Stimulated activated CD4-positive, alpha-beta T cell treated with anti-CD3 and anti-CD28 coated beads, Interleukin-4, amount 100 ng/mL, for 24 hours (primary cell): ENCODE measurements around the gene PLPPR5.
"Not testable (repeated sequence)": the region's sequence is repeated elsewhere in the genome, so short reads cannot be mapped to it uniquely, and the experiment has no call there.

Experiments used
- DNase-seq: peaks from one replicate; pipeline ENCODE4 v3.0.0-alpha.2; 2020

Gene PLPPR5

DNA sequence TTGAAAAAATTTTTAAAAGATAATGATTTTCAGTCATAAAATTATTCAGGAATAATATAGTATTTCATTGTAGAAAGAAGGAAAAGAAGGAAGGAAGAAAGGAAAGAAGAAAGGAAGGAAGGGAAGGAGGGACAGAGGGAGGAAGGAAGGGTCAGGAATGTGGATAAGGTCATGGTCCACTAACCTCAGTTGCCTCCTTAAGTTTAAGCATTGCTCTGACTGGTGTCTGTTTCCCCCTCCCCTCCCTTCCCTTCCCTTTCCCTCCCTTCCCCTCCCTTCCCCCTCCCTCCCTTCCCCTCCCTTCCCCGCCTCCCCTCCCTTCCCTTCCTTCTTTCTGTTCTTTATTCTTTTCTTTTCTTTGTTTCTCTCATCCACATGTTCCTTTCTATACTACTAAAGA lies 95.7 kb downstream of the PLPPR5 start:
- DNase-seq, result no peak

DNA sequence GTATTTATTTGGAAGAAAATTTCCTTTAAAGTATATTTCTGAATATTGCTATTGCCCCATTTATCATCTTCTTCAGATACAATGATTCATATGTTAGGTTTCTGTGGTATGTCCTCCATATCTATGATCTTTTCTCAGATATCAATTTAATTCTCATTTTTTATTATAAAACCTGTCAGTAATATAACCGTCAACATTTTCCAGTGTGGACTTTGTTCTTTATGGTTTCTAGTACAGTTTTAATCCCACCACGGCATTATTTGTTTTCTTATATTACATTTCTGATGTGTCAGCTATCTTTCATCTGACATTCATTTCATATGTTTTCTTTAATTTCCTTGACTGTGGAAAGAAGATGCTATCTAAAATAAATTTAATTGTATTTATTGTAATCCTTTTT lies 97.9 kb downstream of the PLPPR5 start:
- DNase-seq, result no peak

GRCh38 chr1:98906361-98906760 lies 98.3 kb downstream of the PLPPR5 start:
- DNase-seq, result no peak

- no peak for DNase-seq
Measured at GRCh38 chr1:98904684-98905083, 100.0 kb downstream of the PLPPR5 start.

- DNase-seq, result no peak
Measured at GRCh38 chr1:98903726-98904125, 100.9 kb downstream of the PLPPR5 start.

DNA sequence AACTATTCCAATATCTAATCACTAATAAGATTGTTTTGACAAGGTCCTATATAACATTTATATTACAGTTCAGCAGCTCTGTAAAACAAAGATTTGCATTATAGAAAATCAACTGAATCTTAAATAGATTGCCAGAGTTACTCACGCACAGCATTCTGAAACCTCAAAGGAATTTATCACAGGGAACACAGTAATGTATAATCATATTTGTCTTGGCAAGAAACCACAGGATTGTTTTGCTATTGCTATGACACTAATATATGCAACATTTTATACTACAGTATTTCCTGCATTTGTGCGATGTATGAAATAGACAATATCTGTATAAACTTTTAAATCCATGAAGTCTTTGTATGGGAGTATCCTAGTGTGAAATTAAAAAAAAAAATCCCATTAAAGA lies 101.4 kb downstream of the PLPPR5 start:
- no peak for DNase-seq

- DNase-seq, result no peak
Measured at GRCh38 chr1:98898940-98899339, 105.7 kb downstream of the PLPPR5 start.

DNA sequence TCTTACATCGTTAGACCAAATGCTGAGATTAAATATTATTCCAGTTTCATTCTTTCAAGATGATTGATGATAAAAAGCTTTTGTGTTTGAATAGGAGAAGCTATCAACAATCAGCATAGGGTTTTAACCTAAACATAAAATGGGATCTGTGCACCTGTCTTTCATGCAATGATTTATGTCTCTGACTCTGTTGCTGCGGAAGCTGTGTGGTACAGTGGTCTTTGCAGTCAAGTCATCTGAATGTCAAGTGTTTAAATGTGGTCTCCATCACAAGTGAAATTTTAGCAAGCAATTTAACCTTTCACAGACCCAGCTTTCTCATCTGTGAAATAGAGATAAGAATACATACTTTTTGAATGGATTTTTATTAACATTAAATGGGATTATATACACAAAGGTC lies 107.2 kb downstream of the PLPPR5 start:
- DNase-seq, result no peak

DNA sequence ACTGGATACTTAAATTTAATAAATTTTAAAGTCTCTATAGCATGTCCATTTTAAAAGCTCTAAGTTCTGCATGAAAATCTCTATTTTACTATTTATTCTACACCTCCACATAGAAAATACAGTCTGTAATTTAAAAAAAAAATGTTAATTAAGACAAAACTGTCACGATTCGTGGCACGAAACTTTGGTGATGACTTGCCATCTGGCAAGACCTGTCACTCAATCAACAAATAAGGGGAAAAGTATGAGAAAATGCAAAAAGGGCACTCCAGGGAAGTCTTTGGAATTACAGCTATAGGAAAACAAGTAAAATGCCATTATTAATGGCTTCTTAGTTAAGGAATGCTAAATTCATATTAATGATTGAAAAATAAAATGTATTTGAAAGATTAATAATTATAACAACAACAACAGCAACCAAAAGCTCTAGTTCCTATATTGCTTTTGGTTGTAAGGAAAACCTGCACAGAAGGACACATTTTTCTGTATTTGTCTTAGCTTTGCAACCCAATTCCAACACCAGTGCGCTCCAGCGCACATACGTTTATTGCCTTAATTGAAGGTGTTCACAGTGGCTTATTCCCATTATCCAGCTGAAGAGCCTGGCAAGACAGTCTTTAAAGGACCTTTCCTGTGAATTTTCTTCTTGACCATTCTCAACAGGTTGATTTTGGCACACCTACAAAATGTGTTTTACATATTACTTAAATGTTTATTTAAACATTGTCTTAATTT lies 107.8 kb downstream of the PLPPR5 start:
- no peak for DNase-seq

GRCh38 chr1:98893371-98893770 lies 111.3 kb downstream of the PLPPR5 start:
- DNase-seq, result no peak

- no peak for DNase-seq
Measured at GRCh38 chr1:98888869-98889268, 115.8 kb downstream of the PLPPR5 start.

DNA sequence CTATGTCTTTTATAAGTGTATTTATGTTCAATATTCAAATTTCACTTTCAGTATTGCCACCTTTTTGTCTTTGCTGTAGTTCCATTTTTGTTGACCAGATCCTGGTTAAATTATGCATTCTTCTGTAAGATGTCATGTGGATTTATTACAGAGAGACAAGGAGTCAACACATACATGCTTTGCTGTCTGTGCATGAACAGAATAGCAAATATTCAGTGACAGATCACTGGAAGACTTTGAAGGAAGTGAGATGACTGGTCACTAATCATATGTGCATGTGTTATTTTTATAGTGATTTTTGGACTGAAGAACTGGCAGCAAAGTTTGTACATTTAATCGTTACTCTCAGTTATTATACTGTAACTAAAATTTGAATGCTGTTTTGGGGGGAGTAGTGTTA lies 117.2 kb downstream of the PLPPR5 start:
- DNase-seq, result no peak

DNA sequence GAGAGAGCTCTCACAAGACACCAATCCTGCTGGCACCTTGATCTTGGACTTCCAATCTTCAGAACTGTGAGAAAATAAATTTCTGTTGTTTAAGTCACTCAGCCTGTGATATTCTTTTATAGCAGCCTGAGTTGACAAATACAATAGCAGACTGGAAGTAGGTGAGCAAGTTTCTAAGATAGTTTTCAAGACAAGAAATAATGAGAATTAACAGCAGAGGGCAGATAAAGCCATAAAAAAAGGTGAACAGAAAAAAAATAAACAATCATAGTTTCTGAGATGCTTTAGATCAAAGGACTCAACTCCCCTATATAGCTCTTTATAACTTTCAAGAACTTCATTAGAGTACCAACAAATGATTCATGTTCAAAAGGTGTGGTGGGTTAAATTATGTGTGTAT lies 119.8 kb downstream of the PLPPR5 start:
- no peak for DNase-seq

DNA sequence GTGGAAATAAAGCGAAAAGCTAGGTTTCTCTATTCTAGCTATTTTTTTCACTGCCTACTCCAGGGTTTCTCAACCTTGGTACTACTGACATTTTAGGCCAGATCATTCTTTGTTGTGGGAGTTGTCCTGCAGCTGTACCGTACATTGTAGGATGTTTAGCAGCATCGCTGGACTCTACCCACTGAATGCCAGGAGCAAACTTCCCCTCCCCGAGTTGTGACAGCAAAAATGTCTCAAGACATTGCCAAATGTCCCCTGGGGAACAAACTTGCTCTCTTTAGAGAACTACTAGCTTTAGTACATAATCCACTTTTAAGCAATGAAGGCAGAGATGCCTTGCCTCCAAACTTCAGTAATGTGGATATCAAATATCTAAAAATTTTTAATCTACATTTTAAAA lies 122.8 kb downstream of the PLPPR5 start:
- DNase-seq, result no peak

DNA sequence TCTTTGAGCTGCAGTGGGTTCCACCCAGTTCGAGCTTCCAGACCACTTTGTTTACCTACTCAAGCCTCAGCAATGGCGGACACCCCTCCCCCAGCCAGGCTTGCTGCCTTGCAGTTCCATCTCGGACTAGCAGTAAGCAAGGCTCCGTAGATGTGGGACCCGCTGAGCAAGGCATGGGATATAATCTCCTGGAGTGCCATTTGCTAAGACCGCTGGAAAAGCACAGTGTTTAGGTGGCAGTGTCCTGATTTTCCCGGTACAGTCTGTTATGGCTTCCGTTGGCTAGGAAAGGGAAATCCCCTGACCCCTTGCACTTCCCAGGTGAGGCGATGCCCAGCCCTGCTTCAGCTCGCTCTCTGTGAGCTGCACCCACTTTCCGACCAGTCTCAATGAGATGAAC lies 123.4 kb downstream of the PLPPR5 start:
- DNase-seq, result not testable (repeated sequence)

DNA sequence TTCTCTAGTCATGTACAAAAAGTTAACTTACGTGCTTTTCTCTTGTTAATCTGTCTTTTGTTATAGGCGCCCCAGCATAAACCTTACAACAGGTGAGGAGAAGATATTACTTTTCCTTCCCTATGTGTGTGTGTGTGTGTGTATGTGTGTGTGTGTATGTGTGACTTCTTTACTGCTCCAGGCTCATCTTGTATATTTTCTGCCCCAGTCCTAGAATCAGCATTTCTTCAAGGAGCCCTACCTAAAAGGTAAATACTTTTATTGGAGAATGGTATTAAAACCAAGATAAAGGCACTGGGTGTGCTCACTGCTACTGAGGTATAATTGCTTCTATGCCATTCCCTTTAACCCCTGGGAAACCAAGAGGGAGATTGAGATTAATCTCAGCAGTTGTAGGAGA lies 129.8 kb downstream of the PLPPR5 start:
- DNase-seq, result no peak

GRCh38 chr1:98870959-98871903 lies 133.4 kb downstream of the PLPPR5 start:
- DNase-seq, result peak; percentile 34

- no peak for DNase-seq
Measured at GRCh38 chr1:98865796-98866195, 138.9 kb downstream of the PLPPR5 start.

- no peak for DNase-seq
Measured at GRCh38 chr1:98860329-98860728, 144.3 kb downstream of the PLPPR5 start.

DNA sequence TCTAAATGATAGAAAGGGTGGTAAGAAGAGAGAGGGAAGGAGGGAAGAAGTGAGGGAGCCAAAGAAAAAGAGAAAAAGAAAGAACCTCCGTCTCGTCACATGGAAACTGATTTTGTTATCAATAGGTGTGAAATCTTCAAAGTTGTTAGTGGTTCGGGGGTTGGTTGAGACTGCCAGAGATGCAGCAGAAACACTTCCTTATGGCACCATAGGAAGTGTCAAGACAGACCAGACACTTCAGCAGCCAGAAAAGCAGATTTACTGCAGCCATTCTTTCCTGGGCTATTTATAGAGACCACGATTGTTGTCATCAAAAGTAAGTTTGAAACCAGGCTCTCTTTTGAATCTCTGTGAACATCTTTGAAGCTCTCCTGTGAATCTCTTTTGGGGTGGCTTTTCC lies 150.5 kb downstream of the PLPPR5 start:
- no peak for DNase-seq

DNA sequence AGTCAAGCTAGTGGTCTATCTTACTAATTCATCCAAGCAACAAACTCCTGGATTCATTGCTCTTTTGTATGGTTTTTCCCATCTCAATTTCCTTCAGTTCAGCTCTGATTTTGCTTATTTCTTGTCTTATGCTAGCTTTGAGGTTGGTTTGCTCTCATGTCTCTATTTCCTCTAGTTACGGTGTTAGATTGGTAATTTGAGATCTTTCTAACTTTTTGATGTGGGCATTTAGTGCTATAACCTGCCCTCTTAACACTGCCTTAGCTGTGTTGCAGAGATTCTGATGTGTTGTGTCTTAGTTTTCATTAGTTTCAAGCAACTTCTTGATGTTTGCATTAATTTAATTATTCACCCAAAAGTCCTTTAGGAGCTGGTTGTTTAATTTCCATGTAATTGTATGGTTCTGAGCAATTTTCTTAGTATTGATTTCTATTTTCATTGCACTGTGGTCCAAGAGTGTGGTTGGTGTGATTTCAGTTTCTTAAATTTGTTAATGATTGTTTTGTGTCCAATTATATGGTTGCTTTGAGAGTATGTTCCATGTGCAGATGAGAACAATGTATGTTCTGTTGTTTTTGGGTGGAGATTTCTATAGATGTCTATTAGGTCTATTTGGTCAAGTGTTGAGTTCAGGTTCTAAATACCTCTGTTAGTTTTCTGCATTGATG lies 154.6 kb downstream of the PLPPR5 start:
- DNase-seq, result no peak

DNA sequence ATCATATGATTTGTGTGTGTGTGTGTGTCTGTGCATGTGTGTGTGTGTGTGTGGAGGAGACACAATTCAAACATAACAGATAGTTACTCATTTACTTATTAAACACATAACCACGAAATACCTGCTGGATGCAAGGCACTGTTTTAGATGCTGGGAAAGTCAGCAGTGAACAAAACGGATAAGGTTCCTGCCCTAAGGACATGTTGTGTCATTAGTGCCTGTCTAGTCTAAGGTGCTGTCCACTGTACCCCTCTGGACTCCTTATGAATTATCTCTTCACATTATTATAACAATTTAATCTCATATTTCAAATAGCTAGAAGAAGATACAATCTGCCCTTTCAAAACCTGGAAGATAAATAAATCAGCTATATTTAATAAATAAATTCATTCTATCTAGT lies 162.4 kb downstream of the PLPPR5 start:
- no peak for DNase-seq
